Fibroblast of the conjunctiva (primary cell): ENCODE data around the gene SLC25A2.

Experiments
- DNase-seq: peaks from one replicate; pipeline ENCODE4 v3.0.0-alpha.2; 2010; ENCODE audit warnings: low read depth

The SLC25A2 gene

GRCh38 chr5:141313711-141314110 lies 9.9 kb upstream of the SLC25A2 start:
- no peak for DNase-seq

GRCh38 chr5:141306630-141307029 lies 2.8 kb upstream of the SLC25A2 start:
- DNase-seq = no peak

DNA sequence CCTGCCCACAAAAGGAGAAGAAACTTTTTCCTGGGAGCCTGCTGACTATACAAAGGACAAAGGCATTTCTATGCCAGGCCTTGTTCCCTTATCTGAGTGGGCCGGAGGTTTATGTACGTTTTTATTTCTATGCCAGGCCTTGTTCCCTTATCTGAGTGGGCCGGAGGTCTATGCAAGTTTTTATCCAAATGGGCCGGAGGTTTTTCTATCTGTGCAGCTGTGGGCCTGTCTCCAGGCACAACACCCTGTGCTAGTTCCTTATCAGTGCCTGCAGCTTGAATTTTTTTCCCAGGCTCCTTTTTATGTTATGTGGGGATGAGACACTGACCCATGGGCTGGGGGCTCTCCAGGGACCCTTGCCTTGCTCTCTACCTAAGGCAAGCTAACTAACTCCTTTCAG lies 5.5 kb downstream of the SLC25A2 start:
- DNase-seq = no peak

GRCh38 chr5:141272906-141273305 lies 30.9 kb downstream of the SLC25A2 start:
- no peak for DNase-seq

DNA sequence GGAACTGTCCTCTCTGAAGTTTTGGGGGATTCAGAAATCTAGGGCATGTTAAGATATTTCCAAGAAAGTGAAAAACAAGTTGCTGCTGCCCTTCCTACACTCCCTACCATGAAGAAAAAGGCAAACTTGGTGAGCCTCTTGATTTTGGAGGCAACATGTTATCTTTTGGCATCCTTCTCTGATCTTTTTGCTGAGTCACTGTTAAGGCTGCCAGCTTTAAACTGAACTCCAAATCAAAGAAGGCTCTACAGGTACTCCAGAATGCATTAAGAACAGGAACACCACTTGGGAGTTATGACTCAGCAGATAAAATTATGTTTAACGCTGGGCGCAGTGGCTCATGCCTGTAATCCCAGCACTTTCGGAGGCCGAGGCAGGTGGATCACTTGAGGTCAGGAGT lies 34.7 kb downstream of the SLC25A2 start:
- DNase-seq = no peak

DNA sequence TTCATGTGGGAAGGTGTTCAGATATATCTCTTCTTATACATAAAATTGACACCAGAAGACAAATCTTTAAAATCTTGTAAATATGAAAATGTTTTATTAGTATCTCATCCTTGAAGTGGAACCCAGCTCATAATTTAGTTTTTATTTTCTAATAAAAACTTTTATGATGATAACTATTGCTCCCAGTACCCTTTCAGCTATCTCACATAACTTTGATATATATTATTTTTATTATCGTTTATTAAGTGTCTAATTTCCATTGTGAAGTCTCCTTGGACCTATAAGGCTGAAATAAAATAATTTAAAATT lies 42.7 kb downstream of the SLC25A2 start:
- DNase-seq = no peak

GRCh38 chr5:141260458-141261237 lies 43.2 kb downstream of the SLC25A2 start:
- no peak for DNase-seq

DNA sequence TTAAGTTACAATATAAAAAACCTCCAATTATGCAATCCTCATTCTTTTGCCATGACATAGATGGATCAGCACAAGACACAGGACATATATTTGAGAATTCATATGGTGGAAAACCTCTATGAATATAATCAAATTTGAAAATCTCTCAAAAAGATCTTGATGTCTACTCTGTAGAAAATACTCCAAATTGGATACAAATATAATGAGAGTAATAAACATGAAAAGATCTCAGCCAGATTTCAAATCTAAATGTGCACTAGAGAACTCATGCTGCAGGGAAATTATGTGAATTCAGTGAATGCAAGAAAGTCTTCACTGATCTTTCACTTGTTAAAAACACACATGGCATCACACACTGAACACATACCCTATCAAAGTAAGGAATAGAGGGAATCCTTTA lies 44.9 kb downstream of the SLC25A2 start:
- DNase-seq = no peak

DNA sequence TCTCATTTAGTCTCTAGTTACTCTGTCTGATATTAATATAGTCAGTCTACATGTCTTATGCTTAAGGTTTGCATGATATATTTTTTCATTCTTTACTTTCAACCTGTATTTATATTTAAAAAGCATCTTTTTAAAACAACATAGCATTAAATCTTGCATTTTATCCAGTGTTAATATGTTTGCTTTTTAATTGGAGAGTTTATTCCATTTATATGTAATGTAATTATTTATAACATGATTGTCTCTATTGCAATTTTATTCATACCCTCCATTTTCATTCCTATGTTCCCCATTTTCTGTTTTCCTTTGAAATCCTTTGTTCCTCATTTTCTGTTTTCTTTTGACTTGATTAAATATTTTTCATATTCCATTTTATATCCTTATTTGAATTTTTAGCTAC lies 45.4 kb downstream of the SLC25A2 start:
- no peak for DNase-seq
